A549 treated with AZD9567 at 1 μM for 4 hours (cell line): ENCODE results near the gene PRM3. TPM values are rescaled to one million over a fixed set of nuclear protein-coding genes. Genes with fewer than 3 reads are reported as not detected.

ENCODE experiments used
- total RNA-seq: library from RNA; stranded (reverse); fragments of 200-300 nt; extraction: Qiagen RNA extraction; gene quantifications from 5 replicates; pipeline ENCODE4 v1.2.3, GENCODE V29; 2022; ENCODE audit not compliant: insufficient read depth

Gene PRM3, protein sequence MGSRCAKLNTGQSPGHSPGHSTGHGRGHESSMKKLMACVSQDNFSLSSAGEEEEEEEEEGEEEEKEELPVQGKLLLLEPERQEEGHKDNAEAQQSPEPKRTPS
- not detected in 5 replicates for total RNA-seq

DNA sequence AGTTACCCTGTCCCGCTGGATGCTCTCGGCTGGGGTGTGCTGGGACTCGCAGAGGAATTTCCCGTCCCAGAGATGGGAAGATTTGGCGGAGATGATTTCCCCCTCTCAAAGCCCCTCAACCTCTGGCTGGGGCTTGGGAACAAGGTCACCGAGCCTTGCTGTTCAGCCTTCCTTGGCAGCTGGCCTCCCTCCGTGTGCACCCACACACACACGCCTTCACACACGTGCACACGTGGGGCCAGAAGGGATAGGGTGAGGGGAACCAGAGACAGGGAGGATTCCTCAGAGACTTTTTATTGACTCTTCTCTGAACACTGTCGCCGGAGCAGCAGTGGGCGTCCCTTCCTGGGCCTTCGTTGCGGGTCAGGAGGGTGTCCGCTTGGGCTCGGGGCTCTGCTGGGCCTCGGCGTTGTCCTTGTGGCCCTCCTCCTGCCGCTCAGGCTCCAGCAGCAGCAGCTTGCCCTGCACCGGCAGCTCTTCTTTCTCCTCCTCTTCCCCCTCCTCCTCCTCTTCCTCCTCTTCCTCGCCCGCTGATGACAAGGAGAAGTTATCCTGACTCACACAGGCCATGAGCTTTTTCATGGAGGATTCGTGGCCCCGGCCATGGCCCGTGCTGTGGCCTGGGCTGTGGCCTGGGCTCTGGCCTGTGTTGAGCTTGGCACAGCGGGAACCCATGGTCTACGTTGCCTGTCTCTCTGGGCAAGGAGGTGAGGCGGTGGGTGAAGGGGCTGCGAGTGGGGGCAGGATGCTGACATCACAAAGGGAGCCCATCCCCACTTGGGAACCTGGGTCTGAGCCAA is at the start of gene PRM3:
TSS of gene PRM3 (minus strand) at position 709 of the 800 bp plus-strand sequence. CDS start at position 675, 34 bp downstream.

DNA sequence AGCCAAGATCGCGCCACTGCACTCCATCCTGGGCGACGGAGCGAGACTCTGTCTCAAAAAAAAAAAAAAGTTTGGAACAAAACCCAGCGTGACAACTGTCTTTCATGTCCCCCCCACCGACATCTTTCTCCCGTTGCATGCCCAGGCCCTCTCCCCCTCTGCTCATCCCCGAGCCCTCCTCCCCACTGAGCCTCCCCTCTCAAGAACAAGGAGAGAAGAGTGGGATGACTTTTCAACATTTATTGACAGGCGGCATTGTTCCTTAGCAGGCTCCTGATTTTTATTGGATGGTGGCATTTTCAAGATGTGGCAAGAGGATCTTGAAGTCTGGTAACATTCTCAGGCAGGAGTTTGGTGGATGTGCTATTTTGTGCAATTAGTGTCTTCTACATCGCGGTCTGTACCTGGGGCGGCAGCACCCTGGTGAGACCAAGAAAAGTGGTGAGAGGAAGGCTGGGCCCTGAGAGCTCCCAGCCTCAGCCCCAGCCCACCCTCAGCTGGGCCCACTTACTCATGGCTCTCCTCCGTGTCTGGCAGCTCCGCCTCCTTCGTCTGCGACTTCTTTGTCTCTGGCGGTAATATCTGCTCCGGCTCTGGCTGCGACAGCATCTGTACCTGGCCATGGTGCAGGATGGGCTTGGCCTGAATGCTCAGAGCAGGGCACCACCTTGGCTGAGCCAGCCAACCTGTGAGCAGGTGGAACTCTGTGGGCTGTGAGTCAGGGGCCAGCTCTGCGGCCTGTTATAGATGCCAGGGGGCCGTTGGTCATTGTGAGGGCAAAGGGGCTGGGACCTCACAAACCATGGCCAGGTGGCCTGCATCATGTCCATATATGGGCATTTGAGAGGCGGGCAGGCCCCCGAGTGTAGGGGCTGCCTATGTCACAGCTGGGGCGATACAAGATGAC is 7.4 kb upstream of the PRM3 start, which contains the start of gene PRM1:
TSS of gene PRM1 (minus strand) at position 715 of the 907 bp plus-strand sequence. CDS start at position 623, 92 bp downstream.

DNA sequence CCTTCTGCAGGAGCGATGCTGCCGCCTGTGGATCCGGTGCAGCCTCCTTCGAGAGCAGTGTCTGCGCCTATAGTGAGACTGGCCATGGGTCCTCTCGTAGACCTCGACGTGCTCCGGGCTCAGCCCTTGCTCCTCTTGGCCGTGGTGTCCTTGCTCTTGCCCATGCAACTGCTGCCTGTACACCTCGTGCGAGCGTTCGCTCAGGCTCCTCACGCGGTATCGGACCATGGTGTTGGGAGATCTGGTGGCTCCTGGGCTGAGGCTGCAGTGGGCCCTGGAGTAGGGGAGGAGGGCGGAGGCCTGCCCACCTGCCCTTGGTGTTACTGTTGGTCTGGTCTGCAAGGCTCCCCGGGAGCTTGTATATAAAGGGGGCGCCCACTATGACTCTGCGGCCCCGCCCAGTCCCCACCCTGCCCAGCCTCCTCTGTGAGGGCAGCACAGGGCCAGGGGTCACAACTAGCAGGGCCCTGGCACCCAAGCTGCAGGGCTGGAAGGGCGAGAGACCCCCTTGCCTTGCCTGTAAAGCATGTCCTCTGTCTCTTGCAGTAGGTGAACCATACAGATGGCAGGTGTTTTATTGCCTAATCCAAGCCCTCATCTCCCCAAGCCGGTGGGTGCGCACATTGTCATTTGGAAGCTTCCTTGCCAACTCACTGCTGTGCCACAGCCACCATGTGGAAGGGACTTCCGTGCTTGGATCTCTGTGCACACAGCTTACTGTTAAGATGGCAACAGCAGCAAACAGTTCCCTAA is 2.9 kb upstream of the PRM3 start, which contains the start of gene PRM2:
TSS of gene PRM2 (minus strand) at position 338 of the 753 bp plus-strand sequence. CDS start at position 228, 110 bp downstream.

DNA sequence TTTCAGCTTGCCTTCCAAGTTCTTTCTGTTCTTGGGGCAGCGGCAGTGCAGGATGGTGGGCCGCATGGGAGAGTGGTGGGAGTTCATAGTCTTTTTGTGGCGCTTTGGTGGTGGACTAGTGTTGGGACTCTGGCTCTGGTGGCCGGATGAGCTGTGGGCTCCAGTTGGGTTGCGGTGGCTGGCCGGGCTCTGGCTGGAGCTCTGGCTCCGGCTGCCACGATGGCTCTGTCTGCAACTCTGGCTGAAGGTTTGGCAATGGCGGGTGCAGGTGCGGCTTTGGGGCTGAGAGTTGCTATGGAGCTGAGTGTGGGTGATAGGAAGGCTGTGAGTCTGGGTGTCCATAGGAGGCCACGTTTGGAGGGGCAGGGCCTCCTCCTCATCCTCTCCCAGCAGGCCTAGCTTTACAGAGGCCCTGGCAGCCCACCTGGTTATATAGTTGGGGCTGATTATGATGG is 4.5 kb downstream of the PRM3 start, which contains the start of gene TNP2:
TSS of gene TNP2 (minus strand) at position 405 of the 455 bp plus-strand sequence. CDS start at position 342, 63 bp downstream.

DNA sequence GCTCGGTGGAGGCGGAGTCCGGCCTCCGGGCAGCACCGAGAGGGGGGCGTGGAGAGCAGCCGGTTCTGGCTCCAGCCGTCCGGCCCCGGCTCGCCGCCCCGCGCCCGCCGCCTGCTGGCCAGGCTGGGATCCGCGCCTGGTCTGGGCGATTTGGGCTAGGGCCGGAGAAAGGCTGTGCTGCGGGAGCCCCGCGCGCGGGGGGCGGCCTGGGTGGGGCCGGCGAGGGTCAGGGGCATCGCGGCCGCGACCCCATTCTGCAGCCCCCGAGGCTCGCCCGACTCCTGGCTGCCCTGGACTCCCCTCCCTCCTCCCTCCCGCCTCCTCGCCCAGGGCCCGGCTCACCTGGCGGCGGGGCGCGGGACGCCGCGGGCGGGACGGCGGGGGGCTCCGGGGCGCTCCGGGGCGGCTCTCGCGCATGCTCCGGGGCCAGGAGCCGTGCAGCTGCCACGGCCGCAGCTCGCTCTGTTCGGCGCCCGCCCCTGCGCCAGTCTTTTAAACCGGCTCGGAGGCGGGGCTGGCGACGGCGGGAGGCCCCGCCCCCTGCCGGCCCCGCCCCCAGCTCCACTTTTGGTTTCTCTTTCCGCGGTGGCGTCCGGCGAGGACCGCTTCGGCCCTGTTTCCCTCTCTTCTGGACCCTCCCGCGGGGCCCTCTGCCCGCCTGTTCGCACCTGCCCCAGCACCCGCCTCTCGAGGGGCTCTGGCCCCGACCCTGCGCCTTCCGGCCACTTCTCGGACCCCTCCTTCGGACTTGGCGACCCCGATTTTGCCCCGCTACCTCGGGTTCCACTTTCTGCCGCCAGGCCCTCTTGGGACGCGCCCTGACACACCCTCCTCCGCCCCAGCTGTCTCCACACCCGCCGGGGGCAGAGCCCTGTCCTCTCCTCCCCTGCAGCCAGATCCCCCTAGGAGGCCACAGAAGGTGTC is 17.4 kb downstream of the PRM3 start, which contains the start of gene SOCS1:
TSS of gene SOCS1 (minus strand) at position 468 of the 924 bp plus-strand sequence. CDS start 726 bp downstream, outside the sequence.

Other genes with a start within 250 kb of the PRM3 start
- gene SOCS1, start 17.4 kb downstream of the PRM3 start, total RNA-seq: 2.9 to 8.8 TPM (median 6.8 TPM) in 5 replicates
- gene TNP2, start 4.3 kb downstream of the PRM3 start, total RNA-seq: not detected in 5 replicates
- not detected in 5 replicates for gene PRM2, start 2.9 kb upstream of the PRM3 start, total RNA-seq
- gene PRM1, start 7.7 kb upstream of the PRM3 start, total RNA-seq: not detected in 5 replicates
- 27.2 to 33.9 TPM (median 31.7 TPM) in 5 replicates for gene RMI2, start 71.8 kb upstream of the PRM3 start, total RNA-seq